Heart left ventricle (tissue), 16 donors: ENCODE results near the gene MAPT. TPM values are rescaled to one million over a fixed set of nuclear protein-coding genes. Genes with fewer than 3 reads are reported as not detected.
A peak's percentile ranks its signal among the peaks of the same experiment; 100 is the strongest.

Experiments
- ATAC-seq, 4 donors: fragments of 200-7000 bp; cut with Tn5 transposase; one replicate each; pipeline ENCODE4 v1.9.1; 2020 to 2022; ENCODE audit warnings: moderate library complexity in 4 of 4, mild to moderate bottlenecking in 3 of 4, moderate number of reproducible peaks in 1 of 4
- DNase-seq, 5 donors: peaks; one replicate each; pipeline ENCODE4 v3.0.0-alpha.2; 2020
- H3K27ac ChIP-seq, 12 donors: fragments of 200-600 bp; sonication (generic) in 4 of 12; one replicate each; pipeline versions ENCODE4 v1.5.0 to v1.8.0; 2016 to 2022; ENCODE audit warnings: mild to moderate bottlenecking in 2 of 12
- H3K27me3 ChIP-seq, 9 donors: fragments of 200-600 bp; sonication (generic) in 2 of 9; one replicate each; pipeline versions ENCODE4 v1.5.1 to v1.8.0; 2016 to 2022; ENCODE audit warnings: mild to moderate bottlenecking in 3 of 9
- H3K36me3 ChIP-seq, 9 donors: fragments of 200-600 bp; sonication (generic) in 2 of 9; one replicate each; pipeline versions ENCODE4 v1.5.0 to v1.8.0; 2018 to 2022; ENCODE audit warnings: mild to moderate bottlenecking in 2 of 9
- H3K4me1 ChIP-seq, 12 donors: fragments of 200-600 bp; sonication (generic) in 4 of 12; one replicate each; pipeline versions ENCODE4 v1.5.0 to v1.8.0; 2016 to 2022; ENCODE audit warnings: mild to moderate bottlenecking in 3 of 12
- H3K4me3 ChIP-seq, 12 donors: fragments of 200-600 bp; sonication (generic) in 4 of 12; one replicate each; pipeline versions ENCODE4 v1.5.0 to v1.8.0; 2017 to 2022; ENCODE audit warnings: mild to moderate bottlenecking in 9 of 12, moderate library complexity in 4 of 12
- H3K9me3 ChIP-seq, 12 donors: fragments of 200-600 bp; sonication (generic) in 4 of 12; one replicate each; pipeline versions ENCODE4 v1.5.0 to v1.8.0; 2016 to 2022; ENCODE audit warnings: mild to moderate bottlenecking in 1 of 12
- POLR2A ChIP-seq, 2 donors: fragments of 450-650 bp; IDR thresholded peaks; one replicate each; pipeline ENCODE4 v1.6.1; 2017; ENCODE audit warnings: antibody characterized with exemption in 2 of 2, mild to moderate bottlenecking in 2 of 2, moderate library complexity in 2 of 2
- WGBS, 4 donors: extraction: QIAGEN DNeasy Blood & Tissue Kit in 2 of 4; methylation state at CpG; one replicate each; pipeline versions ENCODE4 v1.1.5 to v1.1.7; 2013 to 2018; 5-methylcytosine and 5-hydroxymethylcytosine counted together
- intact Hi-C, 10 donors: fragments of 100-400 bp; cut with DNase I; formaldehyde crosslinking; loops; one replicate each; pipeline versions ENCODE4 v1.11.1 to v1.14.2; 2022
- polyA plus RNA-seq, 2 donors: library from polyadenylated mRNA; stranded (reverse); fragments of 200-250 nt; gene quantifications; one replicate each; pipeline ENCODE4 v1.2.3, GENCODE V29; 2013
- total RNA-seq, 9 donors: library from RNA; depleted of rRNA in 2 of 9; stranded (reverse); fragments of >200 nt in 2 of 9; fragmentation: NEBNext Ultra II Directional in 3 of 9; extraction: Animal tissue kit (Norgen Biotek cat#: 25700) in 3 of 9; gene quantifications; one replicate each; pipeline versions ENCODE4 v1.1.0 to v1.2.4, GENCODE V29; 2016 to 2023
- TF ChIP-seq, protein P1 (sequence below), 12 donors: fragments of 200-600 bp; sonication (generic) in 4 of 12; IDR thresholded peaks; one replicate each; pipeline versions ENCODE4 v1.5.0 to v1.8.0; 2018 to 2022; ENCODE audit warnings: antibody characterized with exemption in 12 of 12, mild to moderate bottlenecking in 5 of 12
- donor health status: ischemic (EF 13 %, LVEDD 7.1; RV severe dilation, severe dysfunction).
- donor health status: healthy with polysubstance abuse.
- donor health status: DM: no; HTN: yes; CAD: no.
- donor health status: DM: no; HTN: no; CAD: no.
- donor health status: ischemic (EF 25% LVEDD 6.9; RV normal size, moderate dysfunction).
- donor health status: ischemic (EF 25% LVEDD 5.7; RV mildly dilated, moderate dysfunction).
- donor health status: healthy.
- donor health status: DM: yes; HTN: yes; CAD: no.
- donor health status: ischemic (EF 35%, LVEDD 5.7; RV mildly dilated, moderate dysfunction).
- donor health status: nonischemic (EF 11% LVEDD 7.7; RV severe dilation, severe dysfunction).
- donor health status: DM: yes; HTN: yes; CAD: no.
- donor health status: PGD.
- donor health status: ischemic (EF 29% LVEDD 5.4; RV normal size, mild dysfunction).
- donor health status: nonischemic (EF 23%, LVEDD 6.1; RV moderate dilation, normal function).

The MAPT gene
- total and polyA plus RNA-seq, 11 donors, result 2.9 to 70.4 (median 29.3) TPM

DNA sequence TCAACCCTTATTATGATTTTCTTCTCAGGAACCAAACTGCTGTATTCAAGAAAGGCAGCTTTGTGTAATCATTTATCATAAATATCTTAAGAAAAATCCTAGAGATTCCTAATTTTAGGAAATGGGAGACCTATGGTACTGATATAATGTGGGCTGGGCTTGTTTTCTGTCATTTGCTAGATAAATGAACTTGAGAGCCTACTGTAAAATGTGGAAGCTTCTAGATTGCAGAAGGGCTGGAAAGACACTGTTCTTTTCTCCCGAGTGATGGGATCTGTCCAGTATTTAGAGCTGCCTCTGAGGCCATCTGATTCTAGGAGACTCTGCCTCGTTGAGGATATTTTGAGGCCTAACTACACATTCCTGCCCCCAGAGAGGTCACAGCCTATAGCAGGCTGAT lies 84.8 kb downstream of the MAPT start:
- Histone ChIP-seq H3K36me3 (peaks cover 0 to 10% (median 0%) of the 10 kb centered on the region in 9 donors), H3K27ac (no peak overlapping the region), H3K4me1 (no peaks in the 10 kb centered on the region), H3K4me3 (no peak overlapping the region), H3K27me3 (no peaks in the 10 kb centered on the region), H3K9me3 (no peaks in the 10 kb centered on the region)
- DNase-seq (no peak), ATAC-seq (no peak)
- intact Hi-C loops, result loop anchor here in 1 of 10 donors (10.0 kb wide), 1 partner anchor 56 kb away; no protein-coding TSS in a partner anchor
- TF ChIP-seq, protein P1, sequence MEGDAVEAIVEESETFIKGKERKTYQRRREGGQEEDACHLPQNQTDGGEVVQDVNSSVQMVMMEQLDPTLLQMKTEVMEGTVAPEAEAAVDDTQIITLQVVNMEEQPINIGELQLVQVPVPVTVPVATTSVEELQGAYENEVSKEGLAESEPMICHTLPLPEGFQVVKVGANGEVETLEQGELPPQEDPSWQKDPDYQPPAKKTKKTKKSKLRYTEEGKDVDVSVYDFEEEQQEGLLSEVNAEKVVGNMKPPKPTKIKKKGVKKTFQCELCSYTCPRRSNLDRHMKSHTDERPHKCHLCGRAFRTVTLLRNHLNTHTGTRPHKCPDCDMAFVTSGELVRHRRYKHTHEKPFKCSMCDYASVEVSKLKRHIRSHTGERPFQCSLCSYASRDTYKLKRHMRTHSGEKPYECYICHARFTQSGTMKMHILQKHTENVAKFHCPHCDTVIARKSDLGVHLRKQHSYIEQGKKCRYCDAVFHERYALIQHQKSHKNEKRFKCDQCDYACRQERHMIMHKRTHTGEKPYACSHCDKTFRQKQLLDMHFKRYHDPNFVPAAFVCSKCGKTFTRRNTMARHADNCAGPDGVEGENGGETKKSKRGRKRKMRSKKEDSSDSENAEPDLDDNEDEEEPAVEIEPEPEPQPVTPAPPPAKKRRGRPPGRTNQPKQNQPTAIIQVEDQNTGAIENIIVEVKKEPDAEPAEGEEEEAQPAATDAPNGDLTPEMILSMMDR (IDR thresholded peaks at IDR 0.05), result no peak
- TF ChIP-seq POLR2A (IDR thresholded peaks at IDR 0.05), result no peak
- 53 to 66% (median 59%) methylated on average over 2 of the region's 2 CpGs for WGBS, 4 donors

DNA sequence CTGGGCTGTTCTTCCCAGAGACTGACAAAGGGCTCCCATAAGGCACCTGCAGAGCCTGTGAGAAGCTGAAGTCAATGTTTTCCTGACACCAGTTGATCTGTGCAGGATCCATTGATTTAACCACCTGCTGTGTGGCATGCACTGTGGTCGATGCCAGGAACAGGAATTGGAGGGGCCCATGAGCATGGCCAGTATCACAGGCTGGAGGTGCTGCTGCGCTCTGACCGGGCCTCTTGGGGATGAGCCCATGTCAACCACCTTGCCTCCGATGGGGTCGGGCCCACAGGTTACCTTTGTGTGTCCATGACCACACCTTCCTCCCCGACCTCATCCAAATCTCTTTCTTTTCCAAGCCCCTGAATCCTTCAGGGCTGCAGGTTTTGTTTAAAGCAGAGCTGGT lies 86.5 kb downstream of the MAPT start:
- WGBS, 4 donors, result 83 to 96% (median 86%) methylated on average over 5 to 6 of the region's 6 CpGs
- TF ChIP-seq, protein P1 (IDR thresholded peaks at IDR 0.05), result no peak
- no peak for TF ChIP-seq POLR2A (IDR thresholded peaks at IDR 0.05)

DNA sequence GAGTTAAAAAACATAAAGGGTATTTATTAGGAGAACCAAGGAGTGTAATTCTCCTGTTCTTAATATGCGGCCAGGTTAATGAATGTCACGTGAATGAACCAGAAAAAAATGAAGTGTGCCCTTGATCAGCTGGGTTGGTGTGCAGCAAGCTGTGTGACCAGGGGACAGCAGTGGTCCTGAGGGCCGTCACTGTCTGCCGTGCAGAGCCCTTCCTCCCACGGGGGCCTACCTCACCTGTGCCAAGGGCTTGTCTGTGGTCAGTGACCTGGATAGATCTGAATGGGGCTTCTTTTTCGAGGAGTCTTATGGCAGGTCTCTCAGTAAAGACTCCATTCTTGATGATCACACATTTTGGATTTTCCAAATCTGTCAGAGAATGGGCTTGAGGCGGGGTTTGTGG lies 87.0 kb downstream of the MAPT start:
- intact Hi-C loops, result no loop called here
- 79 to 86% (median 82%) methylated on average over 7 of the region's 7 CpGs for WGBS, 4 donors
- Histone ChIP-seq H3K4me3 (no peak overlapping the region), H3K36me3 (peaks cover 0 to 10% (median 0%) of the 10 kb centered on the region in 9 donors), H3K27me3 (no peaks in the 10 kb centered on the region), H3K27ac (no peak overlapping the region), H3K9me3 (no peaks in the 10 kb centered on the region), H3K4me1 (no peaks in the 10 kb centered on the region)
- ATAC-seq, result no peak
- no peak for DNase-seq
- TF ChIP-seq, protein P1 (IDR thresholded peaks at IDR 0.05), result no peak
- TF ChIP-seq POLR2A (IDR thresholded peaks at IDR 0.05), result no peak

More for the DNA sequence above, 86.5 kb downstream of the MAPT start:
- H3K4me3 ChIP-seq, result no peak overlapping the region
- intact Hi-C loops, result no loop called here
- peaks cover 0 to 10% (median 0%) of the 10 kb centered on the region in 9 donors for H3K36me3 ChIP-seq
- H3K27ac ChIP-seq, result no peak overlapping the region
- H3K27me3 ChIP-seq, result no peaks in the 10 kb centered on the region
- no peaks in the 10 kb centered on the region for H3K4me1 ChIP-seq
- ATAC-seq (no peak), DNase-seq (peak in 1 of 5 donors; percentile 10)
- H3K9me3 ChIP-seq, result no peaks in the 10 kb centered on the region

DNA sequence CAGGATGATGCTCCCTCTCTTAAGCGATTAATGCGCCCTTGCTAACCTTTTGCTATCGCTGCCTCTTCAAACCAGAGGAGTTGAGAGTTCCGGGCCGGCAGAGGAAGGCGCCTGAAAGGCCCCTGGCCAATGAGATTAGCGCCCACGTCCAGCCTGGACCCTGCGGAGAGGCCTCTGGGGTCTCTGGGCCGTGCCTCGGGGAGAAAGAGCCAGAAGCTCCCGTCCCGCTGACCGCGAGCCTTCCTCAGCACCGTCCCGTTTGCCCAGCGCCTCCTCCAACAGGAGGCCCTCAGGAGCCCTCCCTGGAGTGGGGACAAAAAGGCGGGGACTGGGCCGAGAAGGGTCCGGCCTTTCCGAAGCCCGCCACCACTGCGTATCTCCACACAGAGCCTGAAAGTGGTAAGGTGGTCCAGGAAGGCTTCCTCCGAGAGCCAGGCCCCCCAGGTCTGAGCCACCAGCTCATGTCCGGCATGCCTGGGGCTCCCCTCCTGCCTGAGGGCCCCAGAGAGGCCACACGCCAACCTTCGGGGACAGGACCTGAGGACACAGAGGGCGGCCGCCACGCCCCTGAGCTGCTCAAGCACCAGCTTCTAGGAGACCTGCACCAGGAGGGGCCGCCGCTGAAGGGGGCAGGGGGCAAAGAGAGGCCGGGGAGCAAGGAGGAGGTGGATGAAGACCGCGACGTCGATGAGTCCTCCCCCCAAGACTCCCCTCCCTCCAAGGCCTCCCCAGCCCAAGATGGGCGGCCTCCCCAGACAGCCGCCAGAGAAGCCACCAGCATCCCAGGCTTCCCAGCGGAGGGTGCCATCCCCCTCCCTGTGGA lies 88.6 kb downstream of the MAPT start:
- ATAC-seq (no peak), DNase-seq (peak in 1 of 5 donors; percentile 18)
- Histone ChIP-seq H3K4me1 (no peaks in the 10 kb centered on the region), H3K36me3 (peaks cover 0 to 10% (median 0%) of the 10 kb centered on the region in 9 donors), H3K4me3 (no peak overlapping the region), H3K27me3 (no peaks in the 10 kb centered on the region), H3K9me3 (no peaks in the 10 kb centered on the region), H3K27ac (no peak overlapping the region)
- intact Hi-C loops, result no loop called here
- TF ChIP-seq, protein P1 (IDR thresholded peaks at IDR 0.05), result no peak
- TF ChIP-seq POLR2A (IDR thresholded peaks at IDR 0.05), result no peak
- 89 to 94% (median 90%) methylated on average over 35 to 41 of the region's 41 CpGs for WGBS, 4 donors
